Stimulated activated CD8-positive, alpha-beta memory T cell treated with anti-CD3 and anti-CD28 coated beads, Interleukin-15, amount 100 ng/mL, for 1 hour (primary cell): ENCODE results near the gene BOLA3.
"Not testable (repeated sequence)": the region's sequence is repeated elsewhere in the genome, so short reads cannot be mapped to it uniquely, and the experiment has no call there.

ENCODE experiments used
- DNase-seq: peaks from one replicate; pipeline ENCODE4 v3.0.0-alpha.2; 2020; ENCODE audit warnings: low read depth

BOLA3 gene

GRCh38 chr2:74148457-74149246, 940 bp upstream of the BOLA3 start:
- no peak for DNase-seq

GRCh38 chr2:74146929-74147726, 584 bp downstream of the BOLA3 start:
- no peak for DNase-seq

DNA sequence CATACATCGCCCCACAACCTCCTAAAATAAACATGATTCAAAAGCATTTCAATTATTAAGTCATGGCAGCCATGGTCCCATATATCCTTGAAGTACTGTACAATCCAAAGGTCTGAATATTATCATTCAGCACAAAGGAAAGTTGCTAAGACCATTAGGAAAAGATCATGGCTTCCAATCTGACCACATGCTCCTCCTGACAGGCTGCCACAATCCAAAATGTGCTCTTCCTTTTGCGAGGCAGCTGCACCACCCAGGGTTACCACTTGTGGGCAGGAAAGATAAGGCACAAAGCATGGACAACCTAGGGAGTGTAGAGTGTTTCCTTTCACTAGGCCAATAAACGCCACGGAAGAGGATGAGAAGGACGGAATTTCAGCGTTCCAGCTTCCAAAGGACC, 5.4 kb downstream of the BOLA3 start:
- DNase-seq: no peak

DNA sequence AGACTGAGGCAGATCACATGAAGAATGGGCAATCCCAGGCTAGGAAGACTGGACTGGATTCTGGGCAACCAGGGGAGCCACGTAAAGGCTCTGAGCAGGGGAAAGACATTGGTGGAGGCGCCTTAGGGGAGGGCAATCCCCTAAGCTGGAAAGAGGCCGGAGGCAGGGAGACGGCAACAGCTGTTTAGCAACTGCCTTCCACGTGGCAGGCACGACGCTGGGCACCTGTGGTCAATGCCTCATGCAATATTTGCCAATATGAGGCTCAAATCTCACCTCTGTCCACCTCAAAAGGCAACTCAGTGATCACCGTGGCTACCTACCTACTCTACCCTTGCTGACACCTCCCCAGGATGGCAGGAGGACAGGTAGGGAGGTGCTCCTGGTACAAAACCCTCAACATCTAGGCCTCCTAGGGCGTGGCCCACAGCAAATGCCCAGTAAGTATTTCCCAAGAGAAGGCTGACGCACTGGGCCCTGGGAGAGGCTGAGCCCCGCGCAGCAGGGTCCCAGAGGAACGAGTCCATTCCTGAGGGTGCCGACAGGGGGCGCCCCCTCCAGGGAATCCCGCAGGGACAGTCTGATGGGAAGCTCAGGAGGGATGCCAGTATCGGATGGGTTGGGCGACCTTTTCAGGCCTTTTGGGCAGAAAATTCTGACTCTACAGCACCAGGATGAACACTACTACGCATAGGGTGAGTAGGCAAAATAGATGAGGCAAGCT, 8.9 kb downstream of the BOLA3 start:
- DNase-seq: no peak

DNA sequence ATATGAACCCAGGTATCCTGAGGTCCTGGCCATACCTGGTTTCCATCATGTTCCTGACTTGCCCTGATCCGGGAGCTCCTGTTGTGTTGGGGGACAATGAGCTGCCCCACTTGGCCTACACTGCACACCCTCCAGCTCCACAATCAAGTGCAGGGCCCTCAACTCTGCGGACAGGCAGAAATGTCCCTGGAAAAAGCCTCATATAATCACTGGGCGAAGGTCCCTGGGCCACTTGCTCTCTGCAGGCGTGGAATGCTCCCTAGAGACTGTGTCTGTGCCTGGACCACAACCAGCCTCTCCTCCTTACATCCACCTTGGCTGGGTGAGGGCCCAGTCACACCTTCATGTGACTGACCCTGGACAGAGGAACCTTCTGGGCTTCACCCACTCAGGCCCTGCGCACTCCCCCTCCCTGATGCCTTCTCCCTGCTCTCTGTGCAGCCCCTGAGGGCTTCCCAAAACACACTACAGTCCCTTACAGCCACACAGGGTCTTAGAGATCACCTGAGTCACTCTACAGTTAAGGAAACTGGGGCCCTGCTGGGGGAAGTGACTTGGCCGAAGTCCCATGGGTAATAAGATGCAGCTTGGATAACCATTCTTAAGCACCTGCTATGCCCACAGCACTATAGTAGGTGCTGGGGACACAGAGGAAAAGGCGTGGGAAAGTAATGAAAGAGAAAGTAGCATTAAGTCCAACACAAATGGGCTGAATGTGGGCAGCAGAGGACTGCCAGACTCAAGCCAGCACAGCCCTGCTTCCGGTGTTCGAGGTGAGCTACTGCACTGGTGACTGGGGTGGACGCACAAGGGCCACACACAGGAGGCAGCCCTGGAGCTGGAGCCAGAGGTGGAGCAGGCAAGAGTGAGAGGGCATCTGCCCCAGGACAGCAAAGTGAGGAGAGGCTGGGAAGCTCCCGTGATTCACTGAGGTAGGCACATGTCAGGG, 9.8 kb downstream of the BOLA3 start:
- DNase-seq: no peak

DNA sequence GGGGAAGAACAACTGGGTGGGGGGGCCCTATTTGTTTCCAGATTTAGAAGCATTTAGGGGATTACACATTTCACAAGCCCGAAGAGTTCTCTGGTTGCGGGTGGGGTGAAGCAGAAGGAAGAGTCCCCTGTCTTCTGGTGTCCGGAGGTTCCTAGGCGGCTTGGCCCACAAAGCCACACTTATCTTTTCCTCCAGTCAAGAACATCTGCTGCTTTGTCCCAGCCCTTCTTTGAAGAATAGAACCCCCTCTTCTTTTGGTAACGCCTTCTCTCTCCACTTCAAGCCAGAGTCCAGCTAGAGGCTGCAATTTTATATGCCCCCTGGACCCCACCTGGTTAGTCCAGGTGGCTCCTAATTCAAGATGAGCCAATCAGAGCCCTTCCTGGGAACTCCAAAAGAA, 15.8 kb downstream of the BOLA3 start:
- no peak for DNase-seq

- no peak for DNase-seq
These were observed 17.3 kb downstream of the BOLA3 start for GRCh38 chr2:74130211-74130995.

GRCh38 chr2:74128206-74128605, 19.5 kb downstream of the BOLA3 start:
- no peak for DNase-seq

GRCh38 chr2:74123955-74124354, 23.8 kb downstream of the BOLA3 start:
- DNase-seq: not testable (repeated sequence)

DNA sequence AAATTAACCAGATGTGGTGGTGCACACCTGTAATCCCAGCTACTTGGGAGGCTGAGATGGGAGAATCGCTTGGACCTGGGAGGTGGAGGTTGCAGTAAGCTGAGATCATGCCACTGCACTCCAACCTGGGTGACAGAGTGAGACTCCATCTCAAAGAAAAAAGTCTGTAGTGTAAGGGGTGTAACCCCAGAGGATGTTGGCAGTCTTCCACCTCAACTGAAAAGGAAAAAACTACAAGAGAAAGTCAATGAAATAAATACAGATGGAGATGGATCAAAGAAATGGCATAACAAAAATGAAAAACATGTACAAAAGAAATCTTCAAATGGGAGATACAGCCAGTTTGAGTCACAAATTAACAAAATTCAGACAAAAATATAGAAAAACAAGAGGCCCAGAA, 25.9 kb downstream of the BOLA3 start:
- DNase-seq: not testable (repeated sequence)

- peak; percentile 63 for DNase-seq
These were observed 27.5 kb downstream of the BOLA3 start for GRCh38 chr2:74119912-74120825.

GRCh38 chr2:74119339-74119738, 28.4 kb downstream of the BOLA3 start:
- no peak for DNase-seq

- DNase-seq: no peak
These were observed 36.3 kb downstream of the BOLA3 start for GRCh38 chr2:74111380-74111779.

GRCh38 chr2:74110537-74110936, 37.2 kb downstream of the BOLA3 start:
- no peak for DNase-seq

DNA sequence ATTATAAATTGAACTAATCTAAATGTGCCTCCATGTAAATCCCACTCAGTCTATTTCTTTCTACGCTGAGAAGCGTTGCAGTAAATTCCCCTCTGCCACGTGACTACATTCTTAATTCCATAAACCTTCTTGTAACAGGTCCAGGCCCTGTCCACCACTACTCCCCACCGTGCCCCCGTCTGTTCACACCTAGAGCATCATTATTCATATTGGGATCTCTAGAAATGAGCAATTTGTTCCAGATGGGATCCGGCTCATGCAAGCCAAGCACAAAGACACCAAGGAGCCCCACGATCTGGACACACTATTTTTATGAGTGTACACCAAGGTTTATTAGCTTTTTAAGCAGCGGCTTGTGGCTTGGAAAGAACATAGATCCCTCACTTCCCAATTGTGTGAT, 38.2 kb downstream of the BOLA3 start:
- DNase-seq: no peak

DNA sequence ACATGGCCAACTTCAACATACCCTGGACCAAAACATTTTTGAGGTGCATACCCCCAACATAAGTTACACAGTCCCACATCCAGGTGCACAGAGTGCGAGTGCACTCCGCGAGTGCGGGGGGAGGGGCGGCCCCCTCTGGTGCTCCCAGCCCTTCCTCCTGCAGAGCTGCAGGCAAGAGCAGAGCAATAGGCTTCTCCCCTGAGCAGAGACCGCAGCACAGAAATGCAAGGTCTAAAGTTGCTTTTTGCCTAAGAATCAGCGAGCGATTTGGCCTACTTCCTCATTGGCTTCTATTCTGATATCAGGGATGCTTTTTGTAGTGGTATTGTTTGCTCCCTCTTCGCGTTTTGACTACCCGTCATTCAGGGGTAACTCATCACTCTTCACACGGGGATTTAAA, 40.6 kb downstream of the BOLA3 start:
- DNase-seq: no peak

DNA sequence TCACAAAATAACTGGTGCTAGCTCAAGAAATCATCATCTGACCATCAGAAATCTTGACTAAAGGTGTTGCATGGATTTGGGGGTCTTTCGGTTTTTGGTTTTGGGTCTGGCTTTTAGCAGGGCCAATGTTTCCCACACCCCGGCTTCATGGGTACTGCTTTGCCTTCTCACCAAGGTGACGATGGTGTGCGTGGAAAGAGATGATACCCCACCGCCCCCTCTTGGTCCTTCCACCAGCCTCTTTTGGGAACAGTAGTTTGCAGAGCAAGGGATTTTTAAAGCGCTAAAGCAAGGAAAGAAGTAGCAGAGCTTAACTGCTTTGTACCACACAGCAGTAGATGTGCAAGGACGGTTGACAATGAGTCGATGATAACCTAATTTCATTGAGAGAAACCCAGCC, 42.3 kb downstream of the BOLA3 start:
- DNase-seq: no peak

DNA sequence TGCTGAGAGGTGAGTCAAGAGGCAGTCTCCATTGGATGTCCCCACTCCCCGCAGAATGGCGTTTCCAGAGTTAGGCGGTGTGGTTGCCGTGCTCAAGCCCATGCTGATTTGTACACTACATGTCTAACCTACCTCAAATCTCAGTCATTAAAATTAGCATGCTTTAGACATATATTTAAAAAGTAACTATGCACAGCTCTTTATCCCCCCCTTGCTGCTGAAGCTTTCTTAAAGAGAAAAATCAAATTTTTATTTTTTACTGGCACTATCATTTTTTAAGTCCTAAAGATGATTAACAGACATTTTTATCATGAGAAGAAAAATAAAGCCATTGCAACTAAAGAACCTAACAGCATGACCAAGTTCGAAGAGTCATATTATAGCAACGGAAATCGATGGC, 42.9 kb downstream of the BOLA3 start:
- DNase-seq: no peak

- no peak for DNase-seq
These were observed 43.9 kb downstream of the BOLA3 start for GRCh38 chr2:74103763-74104162.

DNA sequence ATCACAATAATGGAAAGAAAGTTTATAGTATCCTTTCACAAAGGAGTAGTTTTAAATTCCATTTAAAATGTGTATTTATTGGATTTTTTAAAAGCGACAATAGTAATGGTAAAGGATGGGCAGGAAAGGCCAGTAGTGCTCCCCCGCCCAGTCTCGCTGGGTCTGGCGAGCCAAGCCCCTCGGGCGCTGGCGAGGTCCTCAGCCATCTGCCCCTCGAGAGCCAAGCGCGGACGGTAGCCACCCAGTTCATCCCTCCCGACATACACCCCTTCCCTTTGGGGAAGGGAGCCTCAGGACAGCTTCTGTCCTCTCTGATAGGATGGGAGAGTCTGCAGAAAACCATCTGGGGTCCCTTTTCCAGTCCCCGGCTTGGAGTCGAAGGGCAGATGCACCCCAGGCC, 45.2 kb downstream of the BOLA3 start:
- no peak for DNase-seq
